Neutrophil (primary cell): ENCODE data around the gene MBLAC2.

ENCODE experiments used
- H3K27ac ChIP-seq: fragments of 200-600 bp; sonication (generic); 2 replicates; pipeline ENCODE4 v1.5.1; 2016; ENCODE audit warnings: mild to moderate bottlenecking, moderate library complexity
- H3K27me3 ChIP-seq: fragments of 200-600 bp; sonication (generic); 2 replicates; pipeline ENCODE4 v1.6.0; 2016; ENCODE audit warnings: mild to moderate bottlenecking
- H3K36me3 ChIP-seq: fragments of 200-600 bp; sonication (generic); 2 replicates; pipeline ENCODE4 v1.5.1; 2017
- H3K4me1 ChIP-seq, 2 experiments: fragments of 200-600 bp in 1 of 2; sonication (generic) in 1 of 2; 1 replicate in 1 of 2; 2 replicates in 1 of 2; pipeline versions ENCODE4 v1.5.1 to v1.6.1; 2013 to 2016; ENCODE audit warnings: low read depth in 1 of 2, low read length in 1 of 2, mild to moderate bottlenecking in 1 of 2, moderate library complexity in 1 of 2; ENCODE audit not compliant: control insufficient read depth in 1 of 2, insufficient read depth in 1 of 2
- H3K4me3 ChIP-seq, 2 experiments: fragments of 200-600 bp in 1 of 2; sonication (generic) in 1 of 2; 1 replicate in 1 of 2; 2 replicates in 1 of 2; pipeline ENCODE4 v1.5.1; 2013 to 2016; ENCODE audit warnings: low read depth in 1 of 2, low read length in 1 of 2, mild to moderate bottlenecking in 1 of 2, moderate library complexity in 1 of 2
- H3K9me3 ChIP-seq: fragments of 200-600 bp; sonication (generic); 2 replicates; pipeline ENCODE4 v1.5.1; 2016
- CTCF ChIP-seq: fragments of 200-600 bp; sonication (generic); IDR thresholded peaks from 2 replicates; pipeline ENCODE4 v1.5.1; 2016; ENCODE audit warnings: antibody characterized with exemption

MBLAC2 gene

GRCh38 chr5:90409318-90410177, 65.0 kb downstream of the MBLAC2 start, which contains the start of gene CETN3:
TSS of gene CETN3 (minus strand) at chr5:90409756. CDS start at chr5:90409661, 95 bp downstream.
- TF ChIP-seq CTCF = peak; percentile 19
- Histone ChIP-seq H3K27me3 (no peaks in the 10 kb centered on the region), H3K27ac (peak within 1 kb of the TSS; percentile 77), H3K9me3 (no peaks in the 10 kb centered on the region), H3K4me3 (peak within 1 kb of the TSS; percentile 79 to 98), H3K36me3 (no peaks in the 10 kb centered on the region), H3K4me1 (peaks cover 15 to 17% of the 10 kb centered on the region in 2 experiments)

GRCh38 chr5:90408571-90409317, 65.8 kb downstream of the MBLAC2 start:
- Histone ChIP-seq H3K27ac (peak overlapping the region; percentile 77), H3K4me3 (peak overlapping the region; percentile 79 to 98), H3K9me3 (no peaks in the 10 kb centered on the region), H3K4me1 (peaks cover 15 to 17% of the 10 kb centered on the region in 2 experiments), H3K36me3 (no peaks in the 10 kb centered on the region), H3K27me3 (no peaks in the 10 kb centered on the region)
- TF ChIP-seq CTCF = no peak
